ENCODE measurements around the gene FAM53A.

Gene FAM53A

DNA sequence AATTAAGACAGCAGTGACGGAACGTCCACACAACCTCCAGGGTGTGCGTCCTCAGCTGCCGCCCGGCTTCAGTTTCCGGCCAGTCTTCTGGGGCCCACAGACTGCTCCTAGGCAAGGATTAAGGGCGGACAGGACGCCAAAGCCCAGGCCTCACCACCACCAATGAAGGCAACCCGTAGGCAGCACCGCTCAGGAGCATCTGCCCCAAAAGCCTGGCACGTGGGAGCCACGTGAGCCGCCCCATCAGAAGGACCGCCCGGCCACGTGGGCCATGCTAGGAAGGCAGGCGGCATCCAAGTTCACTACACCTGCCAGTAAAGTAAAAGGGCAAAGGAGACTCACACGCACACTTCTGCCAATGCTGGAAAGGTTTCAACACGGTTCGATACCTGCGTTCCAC, 14.3 kb downstream of the FAM53A start:
- Histone ChIP-seq H3K27me3 (ENCODE audit: insufficient read depth, poor library complexity, severe bottlenecking) (no peaks in the 10 kb centered on the region), H3K4me3 (ENCODE audit: severe bottlenecking) (no peak overlapping the region), H3K27ac (ENCODE audit: poor library complexity, severe bottlenecking) (no peak overlapping the region), H3K4me1 (ENCODE audit: insufficient read depth, poor library complexity, severe bottlenecking) (no peaks in the 10 kb centered on the region), H3K9me3 (ENCODE audit: severe bottlenecking) (no peaks in the 10 kb centered on the region), H3K36me3 (ENCODE audit: low read depth) (no peaks in the 10 kb centered on the region)
- ATAC-seq (ENCODE audit: low read depth) (no peak), DNase-seq (ENCODE audit: low spot score) (no peak)
- TF ChIP-seq, protein P1, sequence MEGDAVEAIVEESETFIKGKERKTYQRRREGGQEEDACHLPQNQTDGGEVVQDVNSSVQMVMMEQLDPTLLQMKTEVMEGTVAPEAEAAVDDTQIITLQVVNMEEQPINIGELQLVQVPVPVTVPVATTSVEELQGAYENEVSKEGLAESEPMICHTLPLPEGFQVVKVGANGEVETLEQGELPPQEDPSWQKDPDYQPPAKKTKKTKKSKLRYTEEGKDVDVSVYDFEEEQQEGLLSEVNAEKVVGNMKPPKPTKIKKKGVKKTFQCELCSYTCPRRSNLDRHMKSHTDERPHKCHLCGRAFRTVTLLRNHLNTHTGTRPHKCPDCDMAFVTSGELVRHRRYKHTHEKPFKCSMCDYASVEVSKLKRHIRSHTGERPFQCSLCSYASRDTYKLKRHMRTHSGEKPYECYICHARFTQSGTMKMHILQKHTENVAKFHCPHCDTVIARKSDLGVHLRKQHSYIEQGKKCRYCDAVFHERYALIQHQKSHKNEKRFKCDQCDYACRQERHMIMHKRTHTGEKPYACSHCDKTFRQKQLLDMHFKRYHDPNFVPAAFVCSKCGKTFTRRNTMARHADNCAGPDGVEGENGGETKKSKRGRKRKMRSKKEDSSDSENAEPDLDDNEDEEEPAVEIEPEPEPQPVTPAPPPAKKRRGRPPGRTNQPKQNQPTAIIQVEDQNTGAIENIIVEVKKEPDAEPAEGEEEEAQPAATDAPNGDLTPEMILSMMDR (IDR thresholded peaks at IDR 0.05; ENCODE audit: poor library complexity, severe bottlenecking), result no peak

DNA sequence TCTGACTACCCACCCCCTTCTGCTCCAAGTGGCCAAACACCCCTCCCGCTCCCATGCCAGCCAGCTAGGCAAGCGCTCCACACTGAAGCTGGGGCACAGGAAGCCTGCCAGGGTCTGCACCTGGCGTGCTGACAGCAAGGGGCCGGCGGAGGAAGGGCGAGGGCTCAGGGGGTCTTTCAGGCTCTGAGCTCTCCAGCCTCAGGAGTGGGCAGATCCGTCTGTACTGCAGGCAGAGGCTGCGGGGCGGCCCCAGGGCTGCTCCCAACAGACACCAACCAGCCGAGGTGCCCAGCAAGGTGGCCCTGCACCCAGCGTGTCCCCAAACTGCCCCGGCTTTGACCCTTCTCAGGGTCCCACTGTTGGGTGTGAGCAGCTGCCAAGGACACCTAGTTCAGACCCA, 14.8 kb downstream of the FAM53A start:
- Histone ChIP-seq H3K36me3 (ENCODE audit: low read depth) (no peaks in the 10 kb centered on the region), H3K4me1 (ENCODE audit: insufficient read depth, poor library complexity, severe bottlenecking) (no peaks in the 10 kb centered on the region), H3K4me3 (ENCODE audit: severe bottlenecking) (no peak overlapping the region), H3K27ac (ENCODE audit: poor library complexity, severe bottlenecking) (no peak overlapping the region), H3K9me3 (ENCODE audit: severe bottlenecking) (no peaks in the 10 kb centered on the region), H3K27me3 (ENCODE audit: insufficient read depth, poor library complexity, severe bottlenecking) (no peaks in the 10 kb centered on the region)
- ATAC-seq (ENCODE audit: low read depth) (no peak), DNase-seq (ENCODE audit: low spot score) (no peak)
- TF ChIP-seq, protein P1 (IDR thresholded peaks at IDR 0.05; ENCODE audit: poor library complexity, severe bottlenecking), result no peak

- H3K36me3 ChIP-seq (ENCODE audit: low read depth), result no peaks in the 10 kb centered on the region
- no peaks in the 10 kb centered on the region for H3K27me3 ChIP-seq (ENCODE audit: insufficient read depth, poor library complexity, severe bottlenecking)
- TF ChIP-seq, protein P1 (IDR thresholded peaks at IDR 0.05; ENCODE audit: poor library complexity, severe bottlenecking), result no peak
- no peak overlapping the region for H3K27ac ChIP-seq (ENCODE audit: poor library complexity, severe bottlenecking)
- no peak for ATAC-seq (ENCODE audit: low read depth)
- no peaks in the 10 kb centered on the region for H3K9me3 ChIP-seq (ENCODE audit: severe bottlenecking)
- no peaks in the 10 kb centered on the region for H3K4me1 ChIP-seq (ENCODE audit: insufficient read depth, poor library complexity, severe bottlenecking)
- DNase-seq (ENCODE audit: low spot score), result no peak
- H3K4me3 ChIP-seq (ENCODE audit: severe bottlenecking), result no peak overlapping the region
These were observed 15.6 kb downstream of the FAM53A start for GRCh38 chr4:1668488-1668840.

DNA sequence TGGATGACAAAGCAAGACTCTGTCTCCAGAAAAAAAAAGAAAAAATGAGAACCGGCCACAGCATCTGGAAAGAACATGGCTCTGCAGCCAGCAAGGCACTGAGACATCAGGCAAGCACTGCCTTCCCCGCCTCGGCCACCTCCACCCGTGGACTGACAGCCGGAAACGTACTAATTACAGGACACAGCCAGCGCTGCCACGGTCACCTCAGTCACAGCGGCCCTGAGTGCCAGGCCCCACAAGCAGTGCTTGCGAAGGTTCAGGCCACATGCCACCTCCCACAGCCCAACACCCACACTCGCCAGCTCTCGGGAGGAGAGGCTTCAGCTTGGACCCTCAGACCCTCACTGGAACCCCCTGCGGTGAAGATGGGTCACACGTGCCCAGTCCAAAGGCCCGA, 16.8 kb downstream of the FAM53A start:
- Histone ChIP-seq H3K4me3 (ENCODE audit: severe bottlenecking) (no peak overlapping the region), H3K36me3 (ENCODE audit: low read depth) (no peaks in the 10 kb centered on the region), H3K27ac (ENCODE audit: poor library complexity, severe bottlenecking) (no peak overlapping the region), H3K27me3 (ENCODE audit: insufficient read depth, poor library complexity, severe bottlenecking) (no peaks in the 10 kb centered on the region), H3K9me3 (ENCODE audit: severe bottlenecking) (no peaks in the 10 kb centered on the region), H3K4me1 (ENCODE audit: insufficient read depth, poor library complexity, severe bottlenecking) (no peaks in the 10 kb centered on the region)
- ATAC-seq (ENCODE audit: low read depth) (no peak), DNase-seq (ENCODE audit: low spot score) (no peak)
- TF ChIP-seq, protein P1 (IDR thresholded peaks at IDR 0.05; ENCODE audit: poor library complexity, severe bottlenecking), result no peak

DNA sequence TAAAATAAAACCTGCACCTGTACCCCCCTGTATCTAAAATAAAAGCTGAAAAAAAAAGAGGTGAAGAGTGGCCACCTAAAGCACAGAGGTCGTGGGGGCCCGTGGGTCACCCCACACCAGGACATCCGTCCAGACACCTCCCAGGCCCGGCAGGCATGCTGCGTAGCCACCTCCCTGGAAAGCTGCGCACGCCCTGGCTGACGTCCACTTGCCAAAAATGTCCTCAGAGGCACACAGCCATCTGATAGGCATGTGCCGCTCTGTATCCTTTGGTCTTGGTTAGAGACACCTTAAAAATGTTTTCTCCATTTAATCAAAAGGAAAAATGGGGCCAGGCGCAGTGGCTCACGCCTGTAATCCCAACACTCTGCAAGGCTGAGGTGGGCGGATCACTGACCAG, 17.7 kb downstream of the FAM53A start:
- H3K27me3 ChIP-seq (ENCODE audit: insufficient read depth, poor library complexity, severe bottlenecking), result no peaks in the 10 kb centered on the region
- DNase-seq (ENCODE audit: low spot score), result no peak
- TF ChIP-seq, protein P1 (IDR thresholded peaks at IDR 0.05; ENCODE audit: poor library complexity, severe bottlenecking), result no peak
- no peak overlapping the region for H3K27ac ChIP-seq (ENCODE audit: poor library complexity, severe bottlenecking)
- H3K36me3 ChIP-seq (ENCODE audit: low read depth), result no peaks in the 10 kb centered on the region
- H3K4me1 ChIP-seq (ENCODE audit: insufficient read depth, poor library complexity, severe bottlenecking), result no peaks in the 10 kb centered on the region
- no peaks in the 10 kb centered on the region for H3K9me3 ChIP-seq (ENCODE audit: severe bottlenecking)
- H3K4me3 ChIP-seq (ENCODE audit: severe bottlenecking), result no peak overlapping the region
- no peak for ATAC-seq (ENCODE audit: low read depth)

Data from RWPE2 (cell line).